HEK293T (cell line): ENCODE data around the gene NFE2.

ENCODE experiments used
- CTCF ChIA-PET: fragments of 350-600 bp; formaldehyde crosslinking; extraction: SDS; loops from one replicate; lab custom pipeline; 2021; ENCODE audit warnings: antibody characterized with exemption, inconsistent platforms; lab: Yijun Ruan, JAX
- POLR2A ChIA-PET: fragments of 350-600 bp; formaldehyde crosslinking; extraction: SDS; loops from one replicate; lab custom pipeline; 2020; ENCODE audit warnings: antibody characterized with exemption, inconsistent platforms; lab: Yijun Ruan, JAX
- DNase-seq: peaks from one replicate; pipeline ENCODE4 v3.0.0; 2012; ENCODE audit warnings: mixed read lengths; ENCODE audit errors: extremely low spot score
- ARNT ChIP-seq: fragments of 450-650 bp; IDR thresholded peaks from 2 replicates; pipeline ENCODE4 v1.6.1; 2017; ENCODE audit warnings: mild to moderate bottlenecking
- BHLHE40 ChIP-seq: fragments of 450-650 bp; IDR thresholded peaks from 2 replicates; pipeline ENCODE4 v1.6.1; 2016; ENCODE audit warnings: mild to moderate bottlenecking, moderate library complexity, borderline replicate concordance
- CTBP1 ChIP-seq: fragments of 450-650 bp; IDR thresholded peaks from 2 replicates; pipeline ENCODE4 v1.6.1; 2016; ENCODE audit warnings: borderline replicate concordance
- ELF4 ChIP-seq: fragments of 450-650 bp; IDR thresholded peaks from 2 replicates; pipeline ENCODE4 v1.6.1; 2017; ENCODE audit warnings: antibody characterized with exemption
- FOXA1 ChIP-seq: fragments of 450-650 bp; IDR thresholded peaks from 2 replicates; pipeline ENCODE4 v1.6.1; 2016; ENCODE audit warnings: mild to moderate bottlenecking
- FOXK2 ChIP-seq: fragments of 450-650 bp; IDR thresholded peaks from 2 replicates; pipeline ENCODE4 v1.6.1; 2016; ENCODE audit warnings: mild to moderate bottlenecking
- FOXM1 ChIP-seq: fragments of 450-650 bp; IDR thresholded peaks from 2 replicates; pipeline ENCODE4 v1.6.1; 2017; ENCODE audit warnings: mild to moderate bottlenecking, borderline replicate concordance
- HDGF ChIP-seq: fragments of 450-650 bp; IDR thresholded peaks from 2 replicates; pipeline ENCODE4 v1.6.1; 2017; ENCODE audit warnings: antibody characterized with exemption, borderline replicate concordance
- L3MBTL2 ChIP-seq: fragments of 450-650 bp; conservative IDR thresholded peaks from 2 replicates; pipeline ENCODE4 v1.6.1; 2016; ENCODE audit warnings: mild to moderate bottlenecking
- LEF1 ChIP-seq: fragments of 450-650 bp; IDR thresholded peaks from 2 replicates; pipeline ENCODE4 v1.6.1; 2017; ENCODE audit warnings: mild to moderate bottlenecking, borderline replicate concordance
- NFRKB ChIP-seq: fragments of 450-650 bp; IDR thresholded peaks from 2 replicates; pipeline ENCODE4 v1.6.1; 2016; ENCODE audit warnings: mild to moderate bottlenecking, moderate library complexity
- PKNOX1 ChIP-seq: fragments of 450-650 bp; IDR thresholded peaks from 2 replicates; pipeline ENCODE4 v1.6.1; 2016
- SP1 ChIP-seq: fragments of 450-650 bp; IDR thresholded peaks from 2 replicates; pipeline ENCODE4 v1.6.1; 2017
- SUZ12 ChIP-seq: fragments of 450-650 bp; IDR thresholded peaks from 2 replicates; pipeline ENCODE4 v1.6.1; 2016; ENCODE audit warnings: mild to moderate bottlenecking
- TARDBP ChIP-seq: fragments of 450-650 bp; IDR thresholded peaks from 2 replicates; pipeline ENCODE4 v1.6.1; 2016
- ZNF384 ChIP-seq: fragments of 450-650 bp; IDR thresholded peaks from 2 replicates; pipeline ENCODE4 v1.6.1; 2016

Gene NFE2

GRCh38 chr12:54262403-54262925 lies 38.4 kb downstream of the NFE2 start:
- ChIA-PET POLR2A (interaction anchor here (0.5 to 8.7 kb wide), 3 partner anchors 10 to 1855 kb away, joined by 3 to 175 read pairs (median 6); partner anchors contain the start of genes CBX5 and HNRNPA1), CTCF (interaction anchor here (0.6 to 1.1 kb wide), 4 partner anchors 48 to 640 kb away, joined by 3 read pairs; partner anchors contain the start of gene COPZ1)
- peak; percentile 82 for TF ChIP-seq PKNOX1
- no peak for TF ChIP-seq TARDBP
- no peak; the same call in 1 of the 2 replicates for TF ChIP-seq ARNT
- TF ChIP-seq ELF4, result no peak
- TF ChIP-seq LEF1, result no peak
- no peak for TF ChIP-seq BHLHE40
- TF ChIP-seq FOXM1, result no peak
- TF ChIP-seq SP1, result no peak
- TF ChIP-seq FOXK2, result no peak
- 0 out of 2 replicates have a peak, but pooled peaks have one; percentile 60 for TF ChIP-seq CTBP1
- no peak for TF ChIP-seq ZNF384
- DNase-seq, result no peak

GRCh38 chr12:54261815-54262402 lies 38.9 kb downstream of the NFE2 start:
- TF ChIP-seq ARNT, result no peak
- no peak for TF ChIP-seq SUZ12
- TF ChIP-seq TARDBP, result no peak
- no peak for TF ChIP-seq PKNOX1
- no peak for TF ChIP-seq ELF4
- no peak for TF ChIP-seq L3MBTL2
- TF ChIP-seq FOXA1, result no peak
- TF ChIP-seq CTBP1, result no peak
- TF ChIP-seq FOXM1, result no peak
- TF ChIP-seq BHLHE40, result no peak
- TF ChIP-seq ZNF384, result no peak
- TF ChIP-seq HDGF, result no peak
- no peak for TF ChIP-seq NFRKB
- no peak for DNase-seq
- ChIA-PET POLR2A (interaction anchor here (0.5 to 8.7 kb wide), 2 partner anchors 18 to 1856 kb away, joined by 3 to 175 read pairs; partner anchors contain the start of genes CBX5 and HNRNPA1), CTCF (interaction anchor here (0.7 kb wide), 1 partner anchor 639 kb away, joined by 3 read pairs; no protein-coding TSS in a partner anchor)

- DNase-seq, result peak; percentile 87
- ChIA-PET POLR2A (interaction anchor here (1.0 to 8.7 kb wide), 6 partner anchors 14 to 100 kb away, joined by 3 to 175 read pairs (median 12); partner anchors contain the start of genes CBX5, COPZ1 and HNRNPA1), CTCF (interaction anchor here (0.5 to 1.2 kb wide), 5 partner anchors 26 to 68 kb away, joined by 3 to 4 read pairs (median 3); partner anchors contain the start of gene COPZ1)
- no peak for TF ChIP-seq TARDBP
- TF ChIP-seq NFRKB, result no peak
- TF ChIP-seq FOXA1, result no peak
- no peak for TF ChIP-seq ARNT
- TF ChIP-seq PKNOX1, result no peak
Measured at GRCh38 chr12:54259194-54260011, 41.4 kb downstream of the NFE2 start.

GRCh38 chr12:54258201-54258681 lies 42.6 kb downstream of the NFE2 start:
- DNase-seq, result no peak
- POLR2A ChIA-PET, result interaction anchor here (2.4 to 8.7 kb wide), 3 partner anchors 16 to 28 kb away, joined by 15 to 175 read pairs (median 16); partner anchors contain the start of genes CBX5 and HNRNPA1
- TF ChIP-seq TARDBP (no peak), ZNF384 (no peak), L3MBTL2 (no peak), FOXA1 (no peak), LEF1 (no peak), FOXM1 (no peak), HDGF (no peak), ARNT (no peak), BHLHE40 (no peak), SUZ12 (no peak), PKNOX1 (no peak), SP1 (no peak), FOXK2 (no peak), ELF4 (no peak), NFRKB (no peak), CTBP1 (no peak)
- CTCF ChIA-PET, result interaction anchor here (0.6 to 1.2 kb wide), 3 partner anchors 15 to 226 kb away, joined by 3 to 5 read pairs (median 4); partner anchors contain the start of gene COPZ1

GRCh38 chr12:54257332-54257731 lies 43.5 kb downstream of the NFE2 start:
- ChIA-PET POLR2A (no interaction called here), CTCF (no interaction called here)
- DNase-seq, result no peak
- TF ChIP-seq HDGF, result no peak
- no peak for TF ChIP-seq LEF1
- TF ChIP-seq FOXM1, result no peak
- TF ChIP-seq L3MBTL2, result no peak
- TF ChIP-seq PKNOX1, result no peak
- no peak for TF ChIP-seq ARNT
